Keratinocyte (primary cell): ENCODE measurements around the gene TCERG1L. TPM values are rescaled to one million over a fixed set of nuclear protein-coding genes. Genes with fewer than 3 reads are reported as not detected.

ENCODE experiments used
- DNase-seq: peaks from one replicate; pipeline ENCODE4 v3.0.0-alpha.2; 2011; ENCODE audit warnings: low read depth, missing footprints, low spot score
- FAIRE-seq: peaks from 2 replicates; lab custom pipeline; 2011; peaks lifted over from hg19 to GRCh38; lab: Jason Lieb, UNC
- H2AFZ ChIP-seq: 2 replicates; pipeline ENCODE4 v1.6.0; 2012; ENCODE audit warnings: low read length, control low read depth, inconsistent platforms; ENCODE audit not compliant: control insufficient read depth
- H3K27ac ChIP-seq: 2 replicates; pipeline ENCODE4 v1.5.1; 2011; ENCODE audit warnings: low read length; ENCODE audit not compliant: control insufficient read depth, insufficient read depth
- H3K27me3 ChIP-seq: 3 replicates; pipeline ENCODE4 v1.6.0; 2011; ENCODE audit warnings: low read length; ENCODE audit not compliant: control insufficient read depth, insufficient read depth; ENCODE audit errors: extremely low read depth
- H3K36me3 ChIP-seq, 2 experiments: 2 replicates in 1 of 2; 3 replicates in 1 of 2; pipeline ENCODE4 v1.5.1; 2011; ENCODE audit warnings: low read length in 2 of 2, mild to moderate bottlenecking in 1 of 2; ENCODE audit not compliant: control insufficient read depth in 2 of 2, insufficient read depth in 2 of 2; ENCODE audit errors: extremely low read depth in 1 of 2
- H3K4me1 ChIP-seq: 3 replicates; pipeline ENCODE4 v1.5.1; 2011; ENCODE audit warnings: low read length; ENCODE audit not compliant: control insufficient read depth, insufficient read depth; ENCODE audit errors: extremely low read depth
- H3K4me2 ChIP-seq: 3 replicates; pipeline ENCODE4 v1.6.0; 2011; ENCODE audit warnings: low read depth, low read length; ENCODE audit not compliant: control insufficient read depth, insufficient read depth; ENCODE audit errors: extremely low read depth
- H3K4me3 ChIP-seq, 3 experiments: fragments of 200-600 bp in 1 of 3; sonication (generic) in 1 of 3; 2 replicates in 2 of 3; 3 replicates in 1 of 3; pipeline ENCODE4 v1.5.1; 2011 to 2016; ENCODE audit warnings: low read length in 3 of 3, mild to moderate bottlenecking in 3 of 3, control low read depth in 2 of 3, inconsistent platforms in 1 of 3, low read depth in 1 of 3, mixed read lengths in 1 of 3, mixed run types in 1 of 3, moderate library complexity in 1 of 3; ENCODE audit not compliant: control insufficient read depth in 2 of 3, insufficient read depth in 2 of 3; ENCODE audit errors: extremely low read depth in 1 of 3
- H3K79me2 ChIP-seq: 2 replicates; pipeline ENCODE4 v1.6.0; 2012; ENCODE audit warnings: low read length; ENCODE audit not compliant: control insufficient read depth, insufficient read depth
- H3K9ac ChIP-seq: 3 replicates; pipeline ENCODE4 v1.6.0; 2011; ENCODE audit warnings: low read length; ENCODE audit not compliant: control insufficient read depth, insufficient read depth; ENCODE audit errors: extremely low read depth
- H3K9me1 ChIP-seq: 3 replicates; pipeline ENCODE4 v1.6.0; 2011; ENCODE audit warnings: low read length; ENCODE audit not compliant: control insufficient read depth, insufficient read depth; ENCODE audit errors: extremely low read depth
- H3K9me3 ChIP-seq: 2 replicates; pipeline ENCODE4 v1.5.1; 2012; ENCODE audit warnings: low read depth, low read length; ENCODE audit not compliant: control insufficient read depth
- H4K20me1 ChIP-seq: 3 replicates; pipeline ENCODE4 v1.6.0; 2011; ENCODE audit warnings: low read length; ENCODE audit not compliant: control insufficient read depth, insufficient read depth; ENCODE audit errors: extremely low read depth
- CTCF ChIP-seq, 3 experiments: IDR thresholded peaks in 1 of 3; conservative IDR thresholded peaks in 1 of 3; optimal IDR thresholded peaks in 1 of 3; 2 replicates in 2 of 3; 3 replicates in 1 of 3; pipeline versions ENCODE3 to v1.5.1; 2011; ENCODE audit warnings: low read length in 3 of 3, mild to moderate bottlenecking in 3 of 3, moderate library complexity in 2 of 3, control low read depth in 1 of 3, inconsistent platforms in 1 of 3; ENCODE audit not compliant: insufficient read depth in 2 of 3; ENCODE audit errors: extremely low read depth in 1 of 3
- EZH2 ChIP-seq: IDR thresholded peaks from one replicate; pipeline ENCODE4 v1.6.1; 2012; ENCODE audit warnings: inconsistent platforms, mild to moderate bottlenecking, low read length, moderate library complexity
- dilution Hi-C: fragments of 300-500 bp; cut with MboI; formaldehyde crosslinking; loops from one replicate; pipeline ENCODE4 v1.7.0; 2020; ENCODE audit warnings: low sequenced_read_pairs; ENCODE audit not compliant: extremely low pct_ligation_motif_present
- polyA plus RNA-seq, 5 experiments: library from polyadenylated mRNA; depleted of rRNA in 3 of 5; stranded (reverse) in 3 of 5; stranded (forward) in 1 of 5; unstranded in 1 of 5; fragments of >200 nt; gene quantifications; 1 replicate in 1 of 5; 2 replicates in 3 of 5; 3 replicates in 1 of 5; pipeline versions ENCODE4 v1.2.1 to v1.2.3, GENCODE V29; 2011 to 2012; ENCODE audit warnings: missing spikeins in 2 of 5, low read depth in 1 of 5, low replicate concordance in 1 of 5

The TCERG1L gene
- polyA plus RNA-seq, 1 donor (not counting 4 experiments of a cell fraction or from before 2014, with no cell fraction given) = not detected

DNA sequence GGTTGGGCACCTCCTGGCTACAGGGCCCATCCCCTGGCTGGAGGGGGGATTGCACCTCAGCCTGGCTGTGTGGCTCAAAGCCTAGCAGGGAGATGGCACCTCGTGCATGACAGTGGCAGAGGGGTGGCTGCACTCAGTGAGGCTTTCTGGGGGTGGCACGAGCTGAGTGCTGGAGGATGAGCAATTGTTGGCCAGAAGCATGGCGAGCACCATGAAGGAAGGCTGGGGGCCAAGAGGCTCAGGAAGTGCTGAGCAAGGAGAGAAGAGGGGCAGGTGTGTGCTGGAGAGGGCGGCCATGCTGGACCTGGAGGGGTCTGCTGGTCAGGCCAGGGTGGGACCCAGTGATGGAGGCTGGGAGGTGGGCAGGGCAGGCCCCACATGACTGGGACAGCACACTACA, 65.4 kb downstream of the TCERG1L start:
- dilution Hi-C loops = no loop called here
- Histone ChIP-seq H3K9me1 (no peaks in the 10 kb centered on the region), H3K9ac (no peak overlapping the region), H3K27me3 (no peaks in the 10 kb centered on the region), H3K79me2 (no peaks in the 10 kb centered on the region), H3K4me2 (no peak overlapping the region), H2AFZ (no peak overlapping the region), H3K36me3 (no peaks in the 10 kb centered on the region), H3K4me1 (no peaks in the 10 kb centered on the region), H4K20me1 (no peaks in the 10 kb centered on the region), H3K27ac (no peak overlapping the region), H3K9me3 (peaks cover 8% of the 10 kb centered on the region), H3K4me3 (no peak overlapping the region)
- TF ChIP-seq CTCF (optimal IDR thresholded peaks at IDR 0.05 in 1 of 3, IDR thresholded peaks at IDR 0.05 in 1 of 3, conservative IDR thresholded peaks at IDR 0.05 in 1 of 3; ENCODE audit: extremely low read depth in 1 of 3, insufficient read depth in 2 of 3, low read length in 3 of 3) (no peak), EZH2 (no peak)
- FAIRE-seq (no peak), DNase-seq (no peak)

- Histone ChIP-seq H3K4me1 (no peaks in the 10 kb centered on the region), H3K27me3 (no peaks in the 10 kb centered on the region), H3K79me2 (no peaks in the 10 kb centered on the region), H3K4me3 (no peak overlapping the region), H3K9me1 (no peaks in the 10 kb centered on the region), H4K20me1 (no peaks in the 10 kb centered on the region), H3K9ac (no peak overlapping the region), H3K36me3 (no peaks in the 10 kb centered on the region), H3K9me3 (peaks cover 7% of the 10 kb centered on the region), H2AFZ (no peak overlapping the region), H3K4me2 (no peak overlapping the region), H3K27ac (no peak overlapping the region)
- DNase-seq (no peak), FAIRE-seq (no peak)
- no peak for TF ChIP-seq CTCF (optimal IDR thresholded peaks at IDR 0.05 in 1 of 3, IDR thresholded peaks at IDR 0.05 in 1 of 3, conservative IDR thresholded peaks at IDR 0.05 in 1 of 3; ENCODE audit: extremely low read depth in 1 of 3, insufficient read depth in 2 of 3, low read length in 3 of 3)
- TF ChIP-seq EZH2 = no peak
- dilution Hi-C loops = no loop called here
Observed at GRCh38 chr10:131245475-131246059, 66.0 kb downstream of the TCERG1L start.
